H1 (cell line): Measurements from ENCODE around the gene NLRP3. TPM values are rescaled to one million over a fixed set of nuclear protein-coding genes. Genes with fewer than 3 reads are reported as not detected.

Experiments
- CTCF ChIA-PET: fragments of 300-600 bp; sonication (Branson Sonifier 250); formaldehyde crosslinking; loops from one replicate; lab custom pipeline; 2021; ENCODE audit not compliant: partially characterized antibody; lab: Charles Lee
- POLR2A ChIA-PET: fragments of 300-600 bp; sonication (Branson Sonifier 250); formaldehyde crosslinking; loops from one replicate; lab custom pipeline; 2021; ENCODE audit warnings: inconsistent platforms; ENCODE audit not compliant: partially characterized antibody; lab: Charles Lee
- DNase-seq, 2 experiments: peaks; one replicate each; pipeline versions ENCODE4 v3.0.0 to v3.0.0-alpha.2; 2010 to 2022; ENCODE audit warnings: low spot score in 2 of 2, low read depth in 1 of 2, mixed read lengths in 1 of 2
- FAIRE-seq: peaks from 2 replicates; lab custom pipeline; 2011; peaks lifted over from hg19 to GRCh38; lab: Jason Lieb, UNC
- H2AFZ ChIP-seq: 2 replicates; pipeline ENCODE4 v1.8.1; 2012; ENCODE audit warnings: low read length, inconsistent platforms
- H2AK5ac ChIP-seq: 2 replicates; pipeline ENCODE4 v1.6.1; 2013; ENCODE audit warnings: low read depth, low read length
- H2BK120ac ChIP-seq: replicated peaks from 2 replicates; pipeline ENCODE3; 2013; ENCODE audit warnings: low read depth, low read length, inconsistent platforms
- H2BK12ac ChIP-seq: 2 replicates; pipeline ENCODE4 v1.6.1; 2013; ENCODE audit warnings: low read depth, low read length
- H2BK15ac ChIP-seq: 2 replicates; pipeline ENCODE4 v1.6.1; 2013; ENCODE audit warnings: low read length
- H2BK20ac ChIP-seq: 2 replicates; pipeline ENCODE4 v1.6.1; 2013; ENCODE audit warnings: low read length
- H2BK5ac ChIP-seq: 2 replicates; pipeline ENCODE4 v1.6.1; 2013; ENCODE audit warnings: low read depth, low read length
- H3K14ac ChIP-seq: 2 replicates; pipeline ENCODE4 v1.6.1; 2013; ENCODE audit warnings: inconsistent platforms; ENCODE audit not compliant: insufficient read length
- H3K18ac ChIP-seq: 2 replicates; pipeline ENCODE4 v1.6.1; 2013; ENCODE audit warnings: low read length; ENCODE audit errors: extremely low read depth
- H3K23ac ChIP-seq: 2 replicates; pipeline ENCODE4 v1.6.1; 2013; ENCODE audit warnings: inconsistent platforms; ENCODE audit not compliant: insufficient read length
- H3K23me2 ChIP-seq: 2 replicates; pipeline ENCODE4 v1.6.1; 2013; ENCODE audit warnings: low read depth, low read length
- H3K27ac ChIP-seq: 2 replicates; pipeline ENCODE4 v1.6.1; 2011; ENCODE audit warnings: low read depth, low read length, inconsistent platforms
- H3K27me3 ChIP-seq, 4 experiments: replicated peaks in 1 of 4; 1 replicate in 1 of 4; 2 replicates in 3 of 4; pipeline versions ENCODE4 v1.6.1 to v1.8.1; 2011 to 2013; ENCODE audit warnings: low read length in 3 of 4, mild to moderate bottlenecking in 3 of 4, inconsistent platforms in 2 of 4, mixed read lengths in 2 of 4, moderate library complexity in 1 of 4; ENCODE audit not compliant: control insufficient read depth in 3 of 4, insufficient read depth in 3 of 4; ENCODE audit errors: extremely low read depth in 1 of 4
- H3K36me3 ChIP-seq, 4 experiments: 2 replicates each; pipeline versions ENCODE4 v1.6.1 to v1.8.1; 2011 to 2013; ENCODE audit warnings: mild to moderate bottlenecking in 4 of 4, low read length in 3 of 4, moderate library complexity in 2 of 4, control low read depth in 1 of 4, inconsistent platforms in 1 of 4; ENCODE audit not compliant: insufficient read depth in 4 of 4, control insufficient read depth in 2 of 4
- H3K4ac ChIP-seq: replicated peaks from 2 replicates; pipeline ENCODE3; 2013; ENCODE audit warnings: low read length, low read depth, mixed read lengths, inconsistent platforms; ENCODE audit not compliant: insufficient read length
- H3K4me1 ChIP-seq, 4 experiments: replicated peaks in 1 of 4; 1 replicate in 1 of 4; 2 replicates in 3 of 4; pipeline versions ENCODE4 v1.6.1 to v1.8.1; 2011 to 2013; ENCODE audit warnings: low read length in 3 of 4, inconsistent platforms in 2 of 4, mixed read lengths in 1 of 4; ENCODE audit not compliant: insufficient read depth in 4 of 4, control insufficient read depth in 3 of 4
- H3K4me2 ChIP-seq, 2 experiments: 2 replicates each; pipeline versions ENCODE4 v1.6.1 to v1.8.1; 2011 to 2013; ENCODE audit warnings: low read depth in 2 of 2, low read length in 2 of 2, control low read depth in 1 of 2, inconsistent platforms in 1 of 2, mild to moderate bottlenecking in 1 of 2; ENCODE audit not compliant: insufficient read depth in 1 of 2
- H3K4me3 ChIP-seq, 4 experiments: fragments of 200-600, 300-600 bp in 1 of 4; sonication (generic), shearing (Covaris generic), sonication (Bioruptor Twin) in 1 of 4; 2 replicates each; pipeline versions ENCODE4 v1.5.1 to v1.8.1; 2011 to 2016; ENCODE audit warnings: low read length in 4 of 4, low read depth in 3 of 4, control low read depth in 2 of 4, inconsistent platforms in 2 of 4, mild to moderate bottlenecking in 2 of 4, mixed read lengths in 1 of 4, moderate library complexity in 1 of 4; ENCODE audit not compliant: insufficient read depth in 2 of 4; ENCODE audit errors: extremely low read depth in 1 of 4
- H3K56ac ChIP-seq: replicated peaks from 2 replicates; pipeline ENCODE3; 2013; ENCODE audit warnings: low read depth, mild to moderate bottlenecking, mixed read lengths, low read length, inconsistent platforms; ENCODE audit not compliant: insufficient read length
- H3K79me1 ChIP-seq: 2 replicates; pipeline ENCODE4 v1.6.1; 2013; ENCODE audit warnings: low read depth, low read length, control low read depth
- H3K79me2 ChIP-seq, 2 experiments: 2 replicates each; pipeline versions ENCODE4 v1.6.1 to v1.8.1; 2012 to 2013; ENCODE audit warnings: low read length in 2 of 2, mild to moderate bottlenecking in 2 of 2, inconsistent platforms in 1 of 2; ENCODE audit not compliant: insufficient read depth in 2 of 2, control insufficient read depth in 1 of 2
- H3K9ac ChIP-seq, 4 experiments: replicated peaks in 1 of 4; 1 replicate in 1 of 4; 2 replicates in 3 of 4; pipeline versions ENCODE4 v1.6.1 to v1.8.1; 2011 to 2013; ENCODE audit warnings: low read depth in 3 of 4, low read length in 3 of 4, control low read depth in 2 of 4, mild to moderate bottlenecking in 2 of 4, moderate library complexity in 2 of 4, inconsistent platforms in 1 of 4; ENCODE audit errors: extremely low read depth in 1 of 4
- H3K9me3 ChIP-seq, 2 experiments: 2 replicates each; pipeline versions ENCODE4 v1.6.1 to v1.8.1; 2012 to 2013; ENCODE audit warnings: mild to moderate bottlenecking in 2 of 2, moderate library complexity in 2 of 2, control low read depth in 1 of 2, inconsistent platforms in 1 of 2, low read depth in 1 of 2, low read length in 1 of 2, mixed read lengths in 1 of 2; ENCODE audit not compliant: insufficient read depth in 2 of 2
- H4K20me1 ChIP-seq, 2 experiments: replicated peaks in 1 of 2; 2 replicates each; pipeline versions ENCODE3 to v1.8.1; 2011 to 2013; ENCODE audit warnings: inconsistent platforms in 2 of 2, low read length in 2 of 2, mild to moderate bottlenecking in 1 of 2; ENCODE audit not compliant: insufficient read depth in 2 of 2, control insufficient read depth in 1 of 2
- H4K5ac ChIP-seq: 2 replicates; pipeline ENCODE4 v1.6.1; 2013; ENCODE audit warnings: low read length, low read depth, mixed read lengths, inconsistent platforms; ENCODE audit not compliant: insufficient read length
- H4K8ac ChIP-seq: 2 replicates; pipeline ENCODE4 v1.8.0; 2013; ENCODE audit warnings: mild to moderate bottlenecking, moderate library complexity, low read length, inconsistent platforms; ENCODE audit not compliant: insufficient read depth; ENCODE audit errors: extremely low read depth
- H4K91ac ChIP-seq: replicated peaks from 2 replicates; pipeline ENCODE3; 2013; ENCODE audit warnings: low read length, mixed read lengths, inconsistent platforms; ENCODE audit not compliant: insufficient read length
- EP300 ChIP-seq, 2 experiments: IDR thresholded peaks; 1 replicate in 1 of 2; 2 replicates in 1 of 2; pipeline ENCODE4 v1.6.1; 2011 to 2012; ENCODE audit warnings: low read depth in 2 of 2, low read length in 2 of 2, mild to moderate bottlenecking in 2 of 2, borderline replicate concordance in 1 of 2, inconsistent platforms in 1 of 2, moderate library complexity in 1 of 2
- GABPA ChIP-seq: IDR thresholded peaks from 2 replicates; pipeline ENCODE4 v1.6.1; 2011; ENCODE audit warnings: mild to moderate bottlenecking, low read length, moderate library complexity, borderline replicate concordance; ENCODE audit not compliant: insufficient read depth
- GTF2F1 ChIP-seq: IDR thresholded peaks from 2 replicates; pipeline ENCODE4 v1.6.1; 2012; ENCODE audit warnings: low read depth, low read length, improper control_type of control experiment, borderline replicate concordance
- JUND ChIP-seq: IDR thresholded peaks from 2 replicates; pipeline ENCODE4 v1.6.1; 2011; ENCODE audit warnings: mild to moderate bottlenecking, improper control_type of control experiment, low read length
- RFX5 ChIP-seq: IDR thresholded peaks from 2 replicates; pipeline ENCODE4 v1.6.1; 2011; ENCODE audit warnings: low read depth, low read length, improper control_type of control experiment, borderline replicate concordance
- SIX5 ChIP-seq: IDR thresholded peaks from 2 replicates; pipeline ENCODE4 v1.6.1; 2011; ENCODE audit warnings: mild to moderate bottlenecking, low read depth, low read length
- SRF ChIP-seq: IDR thresholded peaks from 2 replicates; pipeline ENCODE4 v1.6.1; 2011; ENCODE audit warnings: mild to moderate bottlenecking, low read depth, low read length, moderate library complexity
- WGBS, 2 experiments: shearing (Covaris generic) in 1 of 2; methylation state at CpG; one replicate each; pipeline versions ENCODE4 v1.1.6 to v1.1.7; 2013 to 2015; ENCODE audit warnings: low lambda C conversion rate in 2 of 2, mixed read lengths in 2 of 2, inconsistent platforms in 1 of 2, low coverage in 1 of 2, missing lambda C conversion rate in 1 of 2; ENCODE audit not compliant: insufficient replicate concordance in 2 of 2, insufficient coverage in 1 of 2, insufficient read length in 1 of 2; ENCODE audit errors: extremely low coverage in 1 of 2, missing lambda C conversion rate in 1 of 2; 5-methylcytosine and 5-hydroxymethylcytosine counted together
- polyA plus RNA-seq, 7 experiments: library from polyadenylated mRNA; depleted of rRNA in 3 of 7; stranded (reverse) in 5 of 7; unstranded in 2 of 7; fragments of >200 nt in 5 of 7; fragments of 200-250 nt in 2 of 7; gene quantifications; 1 replicate in 5 of 7; 2 replicates in 1 of 7; 4 replicates in 1 of 7; pipeline versions ENCODE4 v1.2.1 to v1.2.3, GENCODE V29; 2011 to 2013; ENCODE audit warnings: missing spikeins in 2 of 7, mixed read lengths in 2 of 7
- total RNA-seq: library from RNA; stranded (reverse); fragmentation: NEBNext Ultra II Directional; extraction: Animal tissue kit (Norgen Biotek cat#: 25700); gene quantifications from 2 replicates; pipeline ENCODE4 v1.2.1, GENCODE V29; 2021

The NLRP3 gene
- total and polyA plus RNA-seq, 2 of the 8 experiments (the other 6 are each of a cell fraction or from before 2014, with no cell fraction given), result 0.05 to 0.19 TPM

DNA sequence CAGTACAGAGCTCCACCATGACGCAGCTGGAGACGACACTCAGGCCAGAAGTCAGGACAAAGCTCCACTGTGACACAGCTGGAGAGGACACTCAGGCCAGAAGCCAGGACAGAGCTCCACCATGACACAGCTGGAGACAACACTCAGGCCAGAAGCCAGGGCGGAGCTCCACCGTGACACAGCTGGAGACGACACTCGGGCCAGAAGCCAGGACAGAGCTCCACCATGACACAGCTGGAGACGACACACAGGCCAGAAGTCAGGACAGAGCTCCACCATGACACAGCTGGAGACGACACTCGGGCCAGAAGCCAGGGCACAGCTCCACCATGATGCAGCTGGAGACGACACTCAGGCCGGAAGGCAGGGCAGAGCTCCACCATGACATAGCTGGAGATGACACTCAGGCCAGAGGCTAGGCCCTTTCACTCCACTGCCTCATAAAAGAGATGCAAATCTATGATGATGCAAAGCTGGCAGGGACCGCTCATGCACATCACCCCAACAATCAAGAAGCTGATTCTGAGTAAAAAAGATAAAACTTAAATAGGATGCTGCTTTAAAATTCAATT lies 55.6 kb downstream of the NLRP3 start:
- CTCF ChIA-PET, result interaction anchor here (0.7 to 2.3 kb wide), 5 partner anchors 14 to 99 kb away, joined by 3 to 6 read pairs (median 4); no protein-coding TSS in a partner anchor
- no peak for FAIRE-seq

More for the DNA sequence above, 55.6 kb downstream of the NLRP3 start:
- H3K18ac ChIP-seq, result no peak overlapping the region
- DNase-seq, result no peak
- no peaks in the 10 kb centered on the region for H4K20me1 ChIP-seq
- POLR2A ChIA-PET, result no interaction called here
- no peak overlapping the region for H2AK5ac ChIP-seq
- H2BK120ac ChIP-seq, result no peak overlapping the region
- H3K14ac ChIP-seq, result no peak overlapping the region
- no peaks in the 10 kb centered on the region for H3K23me2 ChIP-seq
- H3K4me2 ChIP-seq, result no peak overlapping the region
- no peak overlapping the region for H4K91ac ChIP-seq
- H2AFZ ChIP-seq, result no peak overlapping the region
- WGBS, 2 experiments, result 94% methylated on average over 12 of the region's 12 CpGs; no CpG with 5 or more reads in 1 of the 2 experiments
- TF ChIP-seq GTF2F1 (no peak), SRF (no peak), RFX5 (no peak), GABPA (no peak), EP300 (IDR thresholded peaks at IDR 0.05; ENCODE audit: borderline replicate concordance in 1 of 2, low read depth in 2 of 2, low read length in 2 of 2) (no peak), JUND (no peak), SIX5 (no peak)
- no peak overlapping the region for H4K5ac ChIP-seq
- H2BK15ac ChIP-seq, result 0 out of 2 replicates have a peak overlapping the region, but pooled peaks have one; percentile 83
- H3K4ac ChIP-seq, result no peak overlapping the region
- H3K9ac ChIP-seq, result no peak overlapping the region
- no peaks in the 10 kb centered on the region for H3K36me3 ChIP-seq
- H2BK12ac ChIP-seq, result peak overlapping the region; percentile 77; the same call in 1 of the 2 replicates
- H3K23ac ChIP-seq, result no peak overlapping the region
- no peak overlapping the region for H2BK5ac ChIP-seq
- H3K56ac ChIP-seq, result no peak overlapping the region
- H3K79me2 ChIP-seq, result no peaks in the 10 kb centered on the region
- no peaks in the 10 kb centered on the region for H3K79me1 ChIP-seq
- H4K8ac ChIP-seq, result no peak overlapping the region
- H3K9me3 ChIP-seq, result peaks cover 0 to 5% of the 10 kb centered on the region in 2 experiments; a peak in 2 of 4 replicates
- peak overlapping the region; percentile 48; the same call in 1 of the 2 replicates for H2BK20ac ChIP-seq
- no peak overlapping the region for H3K27ac ChIP-seq
- H3K27me3 ChIP-seq, result no peaks in the 10 kb centered on the region
- no peak overlapping the region for H3K4me3 ChIP-seq
- peaks cover 0 to 11% (median 2%) of the 10 kb centered on the region in 4 experiments; a peak in 4 of 7 replicates for H3K4me1 ChIP-seq
